Activated naive CD8-positive, alpha-beta T cell treated with anti-CD3 and anti-CD28 coated beads for 36 hours (primary cell): ENCODE measurements around the gene SMOC2. TPM values are rescaled to one million over a fixed set of nuclear protein-coding genes. Genes with fewer than 3 reads are reported as not detected.

Experiments used
- DNase-seq: peaks from one replicate; pipeline ENCODE4 v3.0.0; 2021
- H3K27ac Mint-ChIP-seq: one replicate; pipeline ENCODE4 v1.8.0; 2022; ENCODE audit warnings: mild to moderate bottlenecking, moderate library complexity, mixed read lengths
- H3K27me3 Mint-ChIP-seq: one replicate; pipeline ENCODE4 v1.8.0; 2022; ENCODE audit warnings: mild to moderate bottlenecking, mixed read lengths
- H3K36me3 Mint-ChIP-seq: one replicate; pipeline ENCODE4 v1.8.0; 2021; ENCODE audit warnings: mild to moderate bottlenecking, mixed read lengths
- H3K4me1 Mint-ChIP-seq: one replicate; pipeline ENCODE4 v1.8.0; 2021; ENCODE audit warnings: mixed read lengths
- H3K4me3 Mint-ChIP-seq: one replicate; pipeline ENCODE4 v1.8.0; 2022; ENCODE audit warnings: mild to moderate bottlenecking, moderate library complexity, mixed read lengths
- H3K9me3 Mint-ChIP-seq: one replicate; pipeline ENCODE4 v1.8.0; 2022; ENCODE audit warnings: mixed read lengths
- total RNA-seq, 2 experiments: library from RNA; stranded (reverse); gene quantifications; one replicate each; pipeline ENCODE4 v1.2.3, GENCODE V29; 2021

The SMOC2 gene
- total RNA-seq, 2 experiments from 2014 or later, result not detected

DNA sequence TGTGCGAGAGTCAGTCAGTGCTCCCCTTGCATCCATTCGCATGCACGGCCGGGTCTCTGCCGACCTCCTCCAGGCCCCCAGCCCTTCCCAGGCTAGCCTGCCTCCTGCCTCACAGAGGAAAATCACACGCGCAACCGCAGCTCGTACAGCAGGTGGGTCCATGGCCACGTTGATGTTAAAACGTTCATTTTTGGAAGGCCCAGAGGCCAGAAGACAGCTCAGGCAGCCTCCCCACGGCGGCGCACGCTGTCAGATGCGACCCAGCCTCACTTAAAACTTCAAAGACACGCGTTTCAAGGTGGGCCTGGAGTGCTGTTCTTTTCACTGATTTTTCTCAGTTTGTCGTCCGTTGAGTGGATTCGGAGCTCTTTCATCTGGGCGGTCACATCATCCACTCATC is 276.5 kb downstream of the SMOC2 start:
- no peaks in the 10 kb centered on the region for H3K27me3 Mint-ChIP-seq
- H3K9me3 Mint-ChIP-seq, result no peaks in the 10 kb centered on the region
- no peaks in the 10 kb centered on the region for H3K36me3 Mint-ChIP-seq
- DNase-seq, result no peak
- H3K27ac Mint-ChIP-seq, result no peak overlapping the region
- no peak overlapping the region for H3K4me3 Mint-ChIP-seq
- no peaks in the 10 kb centered on the region for H3K4me1 Mint-ChIP-seq

Other genes starting within 250 kb of the SMOC2 start
- gene DACT2, start 121.4 kb upstream of the SMOC2 start, total RNA-seq, result not detected